DMS79 (cell line): ENCODE results near the gene FAM118A.
"Not testable (repeated sequence)": the region's sequence is repeated elsewhere in the genome, so short reads cannot be mapped to it uniquely, and the experiment has no call there.

Experiments used
- DNase-seq: peaks from one replicate; lab custom pipeline; 2025; lab: John Stamatoyannopoulos, UW

Gene FAM118A

GRCh38 chr22:45331486-45331885, 21.8 kb downstream of the FAM118A start:
- no peak for DNase-seq

- DNase-seq: no peak
Observed at GRCh38 chr22:45332001-45332400, 22.3 kb downstream of the FAM118A start.

DNA sequence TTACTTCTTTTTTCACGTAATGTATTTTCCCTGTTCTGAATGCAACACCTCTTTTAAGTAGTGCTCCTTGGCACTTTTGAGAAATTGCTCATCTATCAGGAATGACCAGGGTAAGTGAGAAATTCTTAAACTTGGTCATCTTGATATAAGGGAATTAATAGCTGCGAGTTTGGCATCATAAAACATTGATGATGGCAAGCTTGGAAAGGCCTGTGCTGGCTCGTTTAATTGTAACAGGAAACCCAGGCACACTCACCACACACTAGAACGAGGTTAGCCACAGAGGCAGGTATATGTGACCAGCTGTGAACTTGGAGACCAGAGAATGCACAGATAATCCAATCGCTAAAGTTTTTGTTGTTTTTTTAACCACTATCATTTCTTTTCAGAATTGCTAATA, 24.3 kb downstream of the FAM118A start:
- DNase-seq: no peak

GRCh38 chr22:45334528-45334927, 24.8 kb downstream of the FAM118A start:
- DNase-seq: no peak

DNA sequence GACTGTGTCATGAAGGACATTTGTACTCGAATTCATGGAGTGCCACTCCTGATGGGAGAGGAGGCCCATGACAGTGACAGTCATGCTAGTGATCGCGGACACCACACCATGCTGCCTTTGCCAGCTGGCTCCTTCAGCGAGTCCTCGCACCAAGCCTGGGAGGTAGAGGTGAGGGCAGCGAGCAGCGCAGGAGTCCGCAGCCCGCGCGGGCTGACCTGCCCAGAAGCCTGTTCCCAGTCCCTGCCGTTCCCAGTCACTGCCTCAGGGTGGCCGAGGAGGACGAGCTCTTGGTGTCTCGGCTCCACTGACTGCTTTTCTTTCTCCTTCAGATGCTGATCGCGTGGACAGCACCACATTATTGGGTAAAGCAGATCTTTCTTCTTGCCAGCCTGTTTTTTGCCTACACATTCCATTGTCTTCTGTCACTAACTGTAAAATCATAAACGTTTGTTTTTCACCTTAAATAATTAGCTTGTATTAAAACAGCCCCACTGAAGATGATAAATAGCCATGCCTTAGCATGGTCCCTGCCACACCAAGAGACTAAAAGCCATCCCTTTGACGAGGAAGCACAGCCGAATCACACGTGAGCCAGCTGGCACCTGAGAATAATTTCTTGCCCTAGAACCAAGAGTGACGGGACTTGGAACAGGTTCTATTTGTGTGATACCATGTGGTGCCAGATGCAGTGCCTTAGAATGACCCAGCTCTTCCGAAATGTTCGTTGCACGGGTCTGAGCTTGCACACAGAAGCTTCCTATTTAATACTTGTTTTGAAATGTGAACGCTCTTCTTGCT, 25.5 kb downstream of the FAM118A start:
- DNase-seq: no peak

DNA sequence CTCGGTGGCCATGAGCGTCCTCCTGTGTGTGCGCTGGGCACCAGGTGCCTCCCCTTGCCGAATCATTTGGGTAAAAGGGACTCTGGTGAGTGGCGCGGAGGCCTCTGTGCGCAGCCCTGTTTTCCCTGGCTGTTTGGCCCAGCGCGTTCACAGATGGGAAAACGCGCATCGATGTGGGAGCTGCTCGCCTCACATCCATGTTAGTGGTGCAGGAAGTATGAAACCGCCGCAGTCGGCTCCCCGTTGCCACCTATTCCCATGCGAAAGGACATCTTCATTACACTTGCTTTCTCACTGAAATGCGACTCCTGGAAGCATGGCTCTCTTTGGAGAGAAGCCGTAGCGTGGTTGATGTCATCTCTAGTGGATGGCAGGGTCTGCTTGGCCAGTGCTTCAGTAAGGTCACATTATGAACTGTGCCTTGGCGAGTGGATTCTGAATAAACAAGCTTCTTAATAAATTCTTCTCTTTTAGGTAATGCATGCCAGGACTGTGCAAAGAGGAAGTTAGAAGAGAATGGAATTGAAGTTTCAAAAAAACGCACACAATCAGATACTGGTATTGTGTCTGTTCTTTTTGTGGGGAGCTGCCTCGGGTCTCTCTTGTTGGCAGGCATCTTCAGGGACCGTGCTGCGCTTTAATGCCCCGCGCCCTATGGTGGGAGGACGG, 26.3 kb downstream of the FAM118A start:
- no peak for DNase-seq

DNA sequence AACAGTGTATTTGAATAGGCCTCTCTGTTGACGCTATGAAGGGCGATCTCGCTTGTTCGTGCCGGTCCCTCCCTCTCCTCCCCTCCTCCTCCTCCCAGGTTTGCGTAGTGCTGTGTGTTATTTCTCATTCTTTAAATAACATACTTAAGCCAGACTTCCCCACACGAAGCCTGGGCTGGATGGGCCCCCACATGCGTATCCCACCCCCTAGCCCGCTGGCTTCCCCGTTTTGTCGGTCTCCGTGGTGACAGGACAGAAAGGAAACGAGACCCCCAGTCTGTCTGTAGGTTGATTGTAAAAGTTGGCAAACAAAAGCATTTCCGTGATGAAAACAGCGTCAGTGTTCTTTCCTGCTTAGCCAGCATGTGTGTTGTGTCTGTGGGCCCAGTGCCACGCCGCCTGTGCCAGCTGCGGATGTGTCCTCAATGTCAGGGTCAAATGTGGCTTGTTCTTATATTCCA, 27.3 kb downstream of the FAM118A start:
- no peak for DNase-seq

DNA sequence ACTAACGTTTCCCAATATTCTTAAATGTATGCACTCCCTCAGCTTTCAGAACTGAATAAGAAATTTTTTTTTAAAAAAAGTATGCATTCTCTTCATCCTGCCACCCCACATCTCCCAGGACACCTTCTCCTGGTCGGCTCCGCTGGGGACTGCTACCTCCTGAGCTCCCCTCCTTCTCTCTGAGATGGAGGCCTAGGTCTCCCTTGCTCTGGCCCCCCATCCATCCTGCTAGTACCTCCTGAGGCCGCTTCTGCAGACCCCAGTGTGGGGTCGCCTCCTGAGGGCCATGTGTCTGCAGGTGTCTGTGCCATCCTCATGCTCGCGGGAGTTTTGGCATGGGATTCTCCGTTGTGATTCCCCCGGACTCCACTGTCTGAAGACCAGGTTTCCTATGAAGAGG, 27.8 kb downstream of the FAM118A start:
- DNase-seq: no peak

GRCh38 chr22:45338795-45339194, 29.1 kb downstream of the FAM118A start:
- DNase-seq: no peak

GRCh38 chr22:45340323-45340722, 30.6 kb downstream of the FAM118A start:
- no peak for DNase-seq

GRCh38 chr22:45341498-45341897, 31.8 kb downstream of the FAM118A start:
- no peak for DNase-seq

GRCh38 chr22:45343143-45343542, 33.4 kb downstream of the FAM118A start:
- no peak for DNase-seq

DNA sequence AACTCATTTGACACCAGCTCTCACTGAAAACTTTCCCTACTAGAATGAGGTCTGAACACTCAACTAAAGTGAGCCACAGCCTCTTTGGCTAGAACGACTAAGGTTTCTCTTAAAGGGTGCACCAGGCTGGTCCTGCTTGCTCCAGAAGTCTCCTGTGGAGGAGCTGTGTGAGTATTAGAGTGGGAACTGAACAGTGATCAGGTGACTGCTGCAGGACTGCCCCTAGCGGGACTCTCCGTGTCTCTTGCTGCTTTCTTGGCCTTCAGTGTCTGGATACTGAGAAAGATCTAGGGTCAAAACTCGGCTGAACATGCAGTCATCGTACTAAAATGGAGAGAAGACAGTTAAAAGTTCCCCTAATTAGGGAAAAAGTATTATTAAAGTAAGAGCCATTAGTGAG, 34.6 kb downstream of the FAM118A start:
- DNase-seq: no peak

GRCh38 chr22:45349916-45350315, 40.2 kb downstream of the FAM118A start:
- DNase-seq: no peak

DNA sequence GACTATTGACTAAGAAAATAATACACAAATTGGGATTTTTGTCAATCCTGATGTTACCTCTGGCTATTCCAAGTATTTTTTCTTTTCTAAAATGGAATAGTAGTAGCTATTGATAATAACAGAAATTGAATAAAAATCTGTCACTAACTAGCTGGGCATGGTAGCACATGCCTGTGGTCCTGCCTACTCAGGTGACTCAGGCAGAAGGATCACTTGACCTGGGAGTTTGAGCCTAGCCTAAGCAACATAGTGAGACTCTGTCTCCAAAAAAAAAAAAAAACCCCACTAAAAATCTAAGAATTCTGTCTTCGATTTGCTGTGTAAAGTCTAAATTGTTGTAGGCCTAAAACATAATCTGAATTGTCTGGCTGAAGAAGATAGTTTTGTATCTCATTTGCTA, 42.2 kb downstream of the FAM118A start:
- no peak for DNase-seq

DNA sequence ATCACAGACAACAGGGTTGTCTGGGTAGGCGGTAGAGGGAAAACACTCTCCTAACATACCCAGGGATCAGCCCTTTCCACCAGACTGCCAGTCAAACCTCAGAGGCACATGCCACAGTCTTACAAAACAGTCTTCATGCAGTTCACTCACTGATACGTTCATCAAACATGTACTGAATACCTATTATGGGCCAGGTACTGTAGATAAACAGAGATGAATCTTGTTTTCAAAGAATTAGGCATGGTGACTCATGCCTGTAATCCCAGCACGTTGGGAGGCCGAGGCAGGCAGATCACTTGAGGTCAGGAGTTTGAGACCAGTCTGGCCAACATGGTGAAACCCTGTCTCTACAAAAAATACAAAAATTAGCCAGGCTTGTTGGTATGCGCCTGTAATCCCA, 43.0 kb downstream of the FAM118A start:
- not testable (repeated sequence) for DNase-seq

DNA sequence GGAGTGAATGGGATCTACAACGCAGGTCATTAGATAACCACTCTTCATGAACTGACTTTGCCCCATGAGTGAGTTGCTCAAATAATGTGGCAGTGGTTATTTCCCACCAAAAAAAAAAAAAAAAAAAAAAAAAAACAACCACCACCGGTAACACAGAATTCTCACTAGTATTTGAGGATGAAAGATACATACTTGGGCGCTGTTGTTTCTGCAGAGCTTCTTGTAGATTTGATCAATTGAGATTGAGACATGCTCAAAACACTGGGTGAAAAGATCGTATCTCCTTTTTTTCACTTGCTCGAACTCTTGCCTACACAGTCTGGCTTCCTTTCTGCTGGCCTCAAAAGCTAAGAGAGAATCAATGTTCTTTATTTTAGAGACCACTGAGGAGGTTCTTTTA, 44.1 kb downstream of the FAM118A start:
- no peak for DNase-seq

DNA sequence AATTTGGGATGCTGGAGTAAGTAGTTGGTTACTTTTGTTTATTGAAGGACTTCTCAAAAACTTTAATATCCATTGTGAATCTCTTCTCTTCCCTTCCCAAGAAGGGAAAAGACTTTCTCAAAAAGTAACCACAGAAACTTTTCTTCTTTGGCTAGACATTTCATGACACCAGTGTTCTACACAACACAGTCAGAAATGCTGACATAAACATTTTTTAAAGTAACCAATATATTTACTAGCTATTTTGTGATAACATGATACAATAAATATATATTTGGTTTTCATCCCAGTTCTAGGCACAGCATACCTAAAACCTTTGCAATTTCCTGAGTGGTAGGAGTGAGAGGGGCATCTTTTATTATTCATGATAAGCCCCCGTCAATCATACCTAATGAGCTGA, 47.8 kb downstream of the FAM118A start:
- DNase-seq: no peak

GRCh38 chr22:45358127-45358526, 48.4 kb downstream of the FAM118A start:
- DNase-seq: no peak

DNA sequence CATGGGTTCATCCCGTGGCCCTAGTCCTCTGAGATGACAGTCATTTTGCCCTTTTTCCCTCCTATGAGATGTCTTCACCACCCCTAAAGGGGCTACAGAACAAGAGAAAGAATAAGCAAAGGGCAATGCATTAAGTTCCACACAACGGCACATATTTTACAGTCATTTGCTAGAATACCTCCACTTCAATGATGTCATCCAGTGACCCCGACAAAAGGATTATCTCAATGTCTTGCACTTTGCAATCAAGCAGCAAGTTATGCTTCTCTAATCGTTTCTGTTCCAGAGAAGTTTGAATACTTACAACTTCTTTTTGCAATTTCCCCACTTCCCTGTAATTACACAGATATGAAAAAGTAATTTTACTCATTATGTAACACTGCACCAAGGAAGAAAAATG, 49.9 kb downstream of the FAM118A start:
- no peak for DNase-seq

GRCh38 chr22:45366713-45367112, 57.0 kb downstream of the FAM118A start:
- no peak for DNase-seq

- not testable (repeated sequence) for DNase-seq
Observed at GRCh38 chr22:45373592-45373991, 63.9 kb downstream of the FAM118A start.

- DNase-seq: no peak
Observed at GRCh38 chr22:45376009-45376408, 66.3 kb downstream of the FAM118A start.

- DNase-seq: no peak
Observed at GRCh38 chr22:45376703-45377102, 67.0 kb downstream of the FAM118A start.
